ENCODE results near the gene DYDC1.
"Not testable (repeated sequence)": the region's sequence is repeated elsewhere in the genome, so short reads cannot be mapped to it uniquely, and the experiment has no call there.

The DYDC1 gene

DNA sequence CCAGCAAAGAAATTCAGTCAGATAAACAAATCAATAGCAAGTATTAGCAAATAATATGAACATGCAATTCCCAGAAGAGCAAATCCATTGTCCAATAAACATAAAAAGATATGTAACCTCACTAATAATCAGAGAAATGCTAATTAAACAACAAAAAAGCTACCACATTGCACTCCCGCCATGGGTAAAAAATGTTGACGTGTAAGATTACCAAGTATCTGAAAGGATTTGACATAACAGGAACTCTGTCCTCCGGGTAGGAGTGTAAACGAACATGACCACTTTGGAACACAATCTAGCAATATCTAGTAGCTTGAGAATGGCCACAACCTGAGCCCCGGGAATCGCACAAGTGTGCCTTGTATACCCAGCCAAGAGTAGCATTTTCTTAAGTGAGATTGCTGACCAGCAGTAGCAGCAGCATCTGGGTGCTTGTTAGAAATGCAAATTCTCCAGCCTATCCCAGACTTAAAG is 31.6 kb downstream of the DYDC1 start:
- FAIRE-seq, result no peak

DNA sequence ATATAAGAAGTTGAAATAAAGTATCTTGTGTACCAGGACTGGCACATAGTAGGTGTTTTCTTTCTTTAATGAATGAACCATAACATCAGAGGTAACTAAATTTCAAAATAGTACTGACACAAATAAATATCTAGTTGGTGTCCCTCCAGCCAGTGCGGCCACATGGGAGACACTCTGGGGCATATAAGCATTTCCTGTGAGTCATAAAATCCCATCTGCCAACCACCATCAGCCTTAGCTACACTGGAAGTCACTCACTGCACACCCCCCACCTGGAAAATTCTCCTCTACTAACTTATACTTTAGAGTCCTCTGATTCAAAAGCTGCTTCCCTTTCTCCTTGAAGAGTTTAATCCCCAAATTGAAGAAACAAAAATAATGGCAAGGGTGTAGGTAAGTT is 32.5 kb downstream of the DYDC1 start:
- DNase-seq (ENCODE audit: insufficient read length), result no peak
- TF ChIP-seq POLR2A (IDR thresholded peaks at IDR 0.05; ENCODE audit: low read depth, low read length) (no peak), POLR2AphosphoS5 (IDR thresholded peaks at IDR 0.05; ENCODE audit: low read depth, low read length) (no peak), TAF1 (IDR thresholded peaks at IDR 0.05; ENCODE audit: borderline replicate concordance, low read depth, low read length) (no peak)
- FAIRE-seq, result no peak

More for the DNA sequence above, 31.6 kb downstream of the DYDC1 start:
- TF ChIP-seq POLR2AphosphoS5 (IDR thresholded peaks at IDR 0.05; ENCODE audit: low read depth, low read length) (no peak), TAF1 (IDR thresholded peaks at IDR 0.05; ENCODE audit: borderline replicate concordance, low read depth, low read length) (no peak), POLR2A (IDR thresholded peaks at IDR 0.05; ENCODE audit: low read depth, low read length) (no peak)
- no peak for DNase-seq (ENCODE audit: insufficient read length)

DNA sequence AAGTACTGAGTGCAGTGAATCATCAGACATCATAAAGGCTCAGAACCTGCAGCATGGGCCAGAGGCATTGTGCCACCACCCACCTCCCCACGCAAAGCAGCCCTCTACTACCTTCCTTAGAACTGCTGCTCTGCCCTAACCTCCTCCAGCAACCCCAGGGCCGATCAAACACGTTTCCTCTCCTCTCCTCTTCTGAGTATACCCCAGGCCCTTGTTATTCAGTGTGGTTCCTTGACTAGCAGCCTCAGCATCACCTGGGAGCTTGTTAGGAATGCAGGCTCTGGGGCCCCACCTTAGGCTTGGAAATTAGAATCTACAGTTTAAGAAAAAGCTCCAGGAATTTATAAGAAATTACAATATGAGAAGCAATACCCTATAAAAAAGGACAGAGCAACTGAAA is 33.2 kb downstream of the DYDC1 start:
- TF ChIP-seq POLR2A (IDR thresholded peaks at IDR 0.05; ENCODE audit: low read depth, low read length) (no peak), TAF1 (IDR thresholded peaks at IDR 0.05; ENCODE audit: borderline replicate concordance, low read depth, low read length) (no peak), POLR2AphosphoS5 (IDR thresholded peaks at IDR 0.05; ENCODE audit: low read depth, low read length) (no peak)
- no peak for FAIRE-seq
- no peak for DNase-seq (ENCODE audit: insufficient read length)

- no peak for DNase-seq (ENCODE audit: insufficient read length)
Observed at GRCh38 chr10:80322711-80323110, 33.8 kb downstream of the DYDC1 start.

DNA sequence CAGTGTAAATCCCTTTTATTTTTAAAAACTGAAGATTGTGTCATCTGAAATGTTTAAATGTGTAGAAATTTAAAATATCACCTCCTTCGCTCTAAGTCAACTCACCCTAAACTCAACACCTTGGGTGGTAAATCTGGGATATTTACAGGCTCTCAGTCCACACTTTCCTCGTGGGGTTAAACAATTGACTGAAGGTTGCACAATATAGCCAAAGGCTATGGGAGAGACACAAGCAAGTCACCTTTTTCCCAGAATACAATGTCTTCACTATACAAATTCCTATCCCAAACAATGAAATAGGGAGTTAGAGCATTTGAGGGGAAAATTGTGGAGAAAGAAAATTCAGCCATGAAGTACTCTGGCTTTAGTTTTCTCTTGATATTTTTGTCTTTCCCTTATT is 34.4 kb downstream of the DYDC1 start:
- TF ChIP-seq POLR2A (IDR thresholded peaks at IDR 0.05; ENCODE audit: low read depth, low read length) (no peak), POLR2AphosphoS5 (IDR thresholded peaks at IDR 0.05; ENCODE audit: low read depth, low read length) (no peak), TAF1 (IDR thresholded peaks at IDR 0.05; ENCODE audit: borderline replicate concordance, low read depth, low read length) (no peak)
- FAIRE-seq (no peak), DNase-seq (ENCODE audit: insufficient read length) (no peak)

More at GRCh38 chr10:80322711-80323110, 33.8 kb downstream of the DYDC1 start:
- no peak for FAIRE-seq
- TF ChIP-seq POLR2A (IDR thresholded peaks at IDR 0.05; ENCODE audit: low read depth, low read length), result no peak
- TF ChIP-seq TAF1 (IDR thresholded peaks at IDR 0.05; ENCODE audit: borderline replicate concordance, low read depth, low read length), result no peak
- no peak for TF ChIP-seq POLR2AphosphoS5 (IDR thresholded peaks at IDR 0.05; ENCODE audit: low read depth, low read length)

DNA sequence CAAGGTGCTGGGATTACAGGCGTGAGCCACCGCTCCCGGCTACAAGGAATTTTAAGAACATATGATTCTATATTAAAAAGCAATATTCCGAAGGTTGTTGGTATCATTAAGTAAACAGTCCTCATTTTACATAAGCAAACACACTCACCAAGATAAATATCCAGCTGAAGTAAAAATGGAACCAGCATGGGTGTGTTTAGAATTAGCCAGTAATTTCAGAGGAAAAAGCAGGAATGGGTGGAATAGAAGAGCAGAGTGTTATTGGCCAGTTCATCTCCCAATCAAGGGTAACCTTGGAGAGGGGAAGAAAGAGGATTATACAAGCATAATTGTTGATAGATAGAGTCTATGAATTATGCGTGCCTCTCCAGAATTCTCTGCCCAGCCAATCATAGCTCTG is 35.4 kb downstream of the DYDC1 start:
- no peak for TF ChIP-seq POLR2AphosphoS5 (IDR thresholded peaks at IDR 0.05; ENCODE audit: low read depth, low read length)
- TF ChIP-seq TAF1 (IDR thresholded peaks at IDR 0.05; ENCODE audit: borderline replicate concordance, low read depth, low read length), result no peak
- TF ChIP-seq POLR2A (IDR thresholded peaks at IDR 0.05; ENCODE audit: low read depth, low read length), result no peak
- no peak for DNase-seq (ENCODE audit: insufficient read length)
- no peak for FAIRE-seq

- TF ChIP-seq POLR2AphosphoS5 (IDR thresholded peaks at IDR 0.05; ENCODE audit: low read depth, low read length), result no peak
- TF ChIP-seq POLR2A (IDR thresholded peaks at IDR 0.05; ENCODE audit: low read depth, low read length), result no peak
- TF ChIP-seq TAF1 (IDR thresholded peaks at IDR 0.05; ENCODE audit: borderline replicate concordance, low read depth, low read length), result no peak
- no peak for DNase-seq (ENCODE audit: insufficient read length)
- FAIRE-seq, result no peak
Observed at GRCh38 chr10:80320377-80320776, 36.2 kb downstream of the DYDC1 start.

GRCh38 chr10:80319725-80320290 is 36.7 kb downstream of the DYDC1 start:
- FAIRE-seq (no peak), DNase-seq (ENCODE audit: insufficient read length) (no peak)
- TF ChIP-seq POLR2AphosphoS5 (IDR thresholded peaks at IDR 0.05; ENCODE audit: low read depth, low read length) (no peak), POLR2A (IDR thresholded peaks at IDR 0.05; ENCODE audit: low read depth, low read length) (no peak)

DNA sequence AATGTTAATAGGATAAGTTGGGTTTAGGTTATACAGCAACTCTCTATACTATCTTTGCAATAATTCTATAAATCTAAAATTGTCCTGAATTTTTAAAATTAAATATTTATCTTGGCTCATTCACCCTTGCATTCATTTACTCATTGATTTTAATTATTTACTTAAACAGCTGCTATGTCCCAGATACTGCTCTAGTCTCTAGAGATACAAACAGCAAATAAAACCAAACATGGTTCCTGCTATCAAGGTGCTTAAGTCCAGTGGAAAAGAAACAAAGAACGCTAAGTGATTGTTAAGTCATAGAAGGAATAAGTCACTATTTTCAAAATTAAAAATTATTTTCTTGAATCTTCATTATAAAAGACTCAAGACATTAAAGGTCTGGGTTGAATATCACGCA is 37.2 kb downstream of the DYDC1 start:
- TF ChIP-seq POLR2A (IDR thresholded peaks at IDR 0.05; ENCODE audit: low read depth, low read length) (no peak), POLR2AphosphoS5 (IDR thresholded peaks at IDR 0.05; ENCODE audit: low read depth, low read length) (no peak), TAF1 (IDR thresholded peaks at IDR 0.05; ENCODE audit: borderline replicate concordance, low read depth, low read length) (no peak)
- no peak for DNase-seq (ENCODE audit: insufficient read length)
- no peak for FAIRE-seq

- DNase-seq (ENCODE audit: insufficient read length), result no peak
- no peak for FAIRE-seq
- TF ChIP-seq POLR2AphosphoS5 (IDR thresholded peaks at IDR 0.05; ENCODE audit: low read depth, low read length) (no peak), TAF1 (IDR thresholded peaks at IDR 0.05; ENCODE audit: borderline replicate concordance, low read depth, low read length) (no peak), POLR2A (IDR thresholded peaks at IDR 0.05; ENCODE audit: low read depth, low read length) (no peak)
Observed at GRCh38 chr10:80318742-80319141, 37.8 kb downstream of the DYDC1 start.

- no peak for FAIRE-seq
- no peak for DNase-seq (ENCODE audit: insufficient read length)
- TF ChIP-seq POLR2A (IDR thresholded peaks at IDR 0.05; ENCODE audit: low read depth, low read length), result no peak
- no peak for TF ChIP-seq TAF1 (IDR thresholded peaks at IDR 0.05; ENCODE audit: borderline replicate concordance, low read depth, low read length)
Observed at GRCh38 chr10:80315391-80315790, 41.2 kb downstream of the DYDC1 start.

GRCh38 chr10:80313523-80313922 is 43.0 kb downstream of the DYDC1 start:
- DNase-seq (ENCODE audit: insufficient read length) (no peak), FAIRE-seq (no peak)
- TF ChIP-seq POLR2AphosphoS5 (IDR thresholded peaks at IDR 0.05; ENCODE audit: low read depth, low read length) (no peak), POLR2A (IDR thresholded peaks at IDR 0.05; ENCODE audit: low read depth, low read length) (no peak), TAF1 (IDR thresholded peaks at IDR 0.05; ENCODE audit: borderline replicate concordance, low read depth, low read length) (no peak)

GRCh38 chr10:80305989-80306388 is 50.6 kb downstream of the DYDC1 start:
- not testable (repeated sequence) for DNase-seq (ENCODE audit: insufficient read length); FAIRE-seq
